PC-3 (cell line): ENCODE measurements around the gene GALNTL6. TPM values are rescaled to one million over a fixed set of nuclear protein-coding genes. Genes with fewer than 3 reads are reported as not detected.
"Not testable (repeated sequence)": the region's sequence is repeated elsewhere in the genome, so short reads cannot be mapped to it uniquely, and the experiment has no call there.

Experiments
- ATAC-seq: fragments of 200-7000 bp; cut with Tn5 transposase; 2 replicates; pipeline ENCODE4 v1.9.1; 2020; ENCODE audit warnings: mild to moderate bottlenecking, moderate library complexity
- BruUV-seq: library from RNA; stranded (reverse); fragments of 400-500 nt; replicated peaks from 2 replicates; lab custom pipeline; 2021; lab: Mats Ljungman, UMichigan
- CTCF ChIA-PET: fragments of 300-600 bp; sonication (Branson Sonifier 250); formaldehyde crosslinking; loops from one replicate; lab custom pipeline; 2022; ENCODE audit warnings: antibody characterized with exemption; lab: Charles Lee
- POLR2A ChIA-PET: fragments of 300-600 bp; sonication (Branson Sonifier 250); formaldehyde crosslinking; loops from one replicate; lab custom pipeline; 2022; ENCODE audit warnings: antibody characterized with exemption; ENCODE audit not compliant: unreplicated experiment; lab: Charles Lee
- DNase-seq: peaks from one replicate; pipeline ENCODE4 v3.0.0-alpha.2; 2015
- H2AFZ ChIP-seq: fragments of 300-600 bp; sonication (generic); 2 replicates; pipeline ENCODE4 v1.6.0; 2016; ENCODE audit warnings: antibody characterized with exemption, low read length
- H3F3A ChIP-seq: fragments of 300-600 bp; sonication (generic); one replicate; pipeline ENCODE4 v1.6.0; 2017; ENCODE audit warnings: antibody characterized with exemption, low read length, control low read depth, mild to moderate bottlenecking; ENCODE audit not compliant: unreplicated experiment
- H3K27ac ChIP-seq: fragments of 300-600 bp; sonication (generic); 2 replicates; pipeline ENCODE4 v1.5.1; 2016; ENCODE audit warnings: mild to moderate bottlenecking, low read length
- H3K27me3 ChIP-seq: fragments of 300-600 bp; sonication (generic); 2 replicates; pipeline ENCODE4 v1.6.1; 2016; ENCODE audit warnings: low read length, mixed read lengths
- H3K36me3 ChIP-seq: fragments of 300-600 bp; sonication (generic); 2 replicates; pipeline ENCODE4 v1.6.1; 2016; ENCODE audit warnings: low read depth, mixed run types, low read length, mixed read lengths
- H3K4me1 ChIP-seq: fragments of 300-600 bp; sonication (generic); 2 replicates; pipeline ENCODE4 v1.5.1; 2016; ENCODE audit warnings: low read length; ENCODE audit not compliant: insufficient read depth
- H3K4me2 ChIP-seq: fragments of 300-600 bp; sonication (generic); 2 replicates; pipeline ENCODE4 v1.6.0; 2016; ENCODE audit warnings: low read length
- H3K4me3 ChIP-seq: fragments of 300-600 bp; sonication (generic); 2 replicates; pipeline ENCODE4 v1.5.1; 2016; ENCODE audit warnings: mild to moderate bottlenecking, low read length, mixed read lengths
- H3K79me2 ChIP-seq: fragments of 300-600 bp; sonication (generic); 2 replicates; pipeline ENCODE4 v1.6.1; 2017; ENCODE audit warnings: low read length, mixed read lengths
- H3K9ac ChIP-seq: fragments of 300-600 bp; sonication (generic); 2 replicates; pipeline ENCODE4 v1.6.0; 2016; ENCODE audit warnings: mild to moderate bottlenecking, low read length
- H3K9me2 ChIP-seq: fragments of 300-600 bp; sonication (generic); replicated peaks from 2 replicates; pipeline ENCODE4 v1.6.1; 2016; ENCODE audit warnings: mixed run types, low read length, mixed read lengths
- H3K9me3 ChIP-seq: fragments of 300-600 bp; sonication (generic); 2 replicates; pipeline ENCODE4 v1.6.1; 2016; ENCODE audit warnings: low read length, mixed read lengths
- H4K20me1 ChIP-seq: fragments of 300-600 bp; sonication (generic); 2 replicates; pipeline ENCODE4 v1.6.1; 2016; ENCODE audit warnings: low read length, mixed read lengths
- EZH2 ChIP-seq: fragments of 300-600 bp; sonication (generic); IDR thresholded peaks from one replicate; pipeline ENCODE4 v1.6.1; 2017; ENCODE audit warnings: antibody characterized with exemption, mild to moderate bottlenecking, low read length; ENCODE audit not compliant: unreplicated experiment
- EZH2phosphoT487 ChIP-seq: fragments of 300-600 bp; sonication (generic); IDR thresholded peaks from 2 replicates; pipeline ENCODE4 v1.6.1; 2018; ENCODE audit warnings: mild to moderate bottlenecking, antibody characterized with exemption, low read length, borderline replicate concordance
- intact Hi-C: fragments of 100-400 bp; cut with micrococcal nuclease; formaldehyde crosslinking; loops from 2 replicates; pipeline ENCODE4 v1.9.0; 2023
- total RNA-seq: library from RNA; depleted of rRNA; stranded (reverse); fragments of >200 nt; gene quantifications from 2 replicates; pipeline ENCODE4 v1.2.3, GENCODE V29; 2014
- TF ChIP-seq, protein P1 (sequence below): fragments of 300-600 bp; sonication (generic); conservative IDR thresholded peaks from 2 replicates; pipeline ENCODE4 v1.5.1; 2017; ENCODE audit warnings: antibody characterized with exemption, low read depth, mild to moderate bottlenecking, low read length

The GALNTL6 gene
- total RNA-seq, 1 experiment from 2014 or later, result not detected

DNA sequence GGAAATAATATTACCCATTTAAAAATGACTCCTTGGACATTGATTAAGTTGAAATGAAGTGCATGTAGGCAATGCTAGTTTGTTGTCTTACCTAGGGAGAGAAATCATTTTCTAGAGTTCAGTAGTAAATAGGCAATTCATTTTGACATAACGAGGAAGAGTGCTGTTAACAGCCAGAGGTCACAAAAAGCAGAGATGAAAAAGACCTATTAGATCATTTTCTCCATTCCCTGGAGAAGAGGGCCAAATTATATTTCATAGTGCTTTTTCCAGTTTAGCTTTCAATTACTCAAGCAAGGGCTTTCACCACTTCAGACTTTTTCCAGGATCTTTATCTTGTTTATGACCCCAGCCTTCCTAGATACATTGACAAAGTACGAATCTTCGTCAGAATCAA is 981.1 kb downstream of the GALNTL6 start:
- Histone ChIP-seq H3K9me2 (no peaks in the 10 kb centered on the region), H4K20me1 (no peaks in the 10 kb centered on the region), H3K27me3 (no peaks in the 10 kb centered on the region), H3K4me1 (no peaks in the 10 kb centered on the region), H3K36me3 (no peaks in the 10 kb centered on the region), H3K79me2 (no peaks in the 10 kb centered on the region), H3K4me2 (no peak overlapping the region), H3K9me3 (no peaks in the 10 kb centered on the region), H2AFZ (no peak overlapping the region), H3F3A (no peaks in the 10 kb centered on the region), H3K4me3 (no peak overlapping the region), H3K27ac (no peak overlapping the region), H3K9ac (no peak overlapping the region)
- TF ChIP-seq, protein P1, sequence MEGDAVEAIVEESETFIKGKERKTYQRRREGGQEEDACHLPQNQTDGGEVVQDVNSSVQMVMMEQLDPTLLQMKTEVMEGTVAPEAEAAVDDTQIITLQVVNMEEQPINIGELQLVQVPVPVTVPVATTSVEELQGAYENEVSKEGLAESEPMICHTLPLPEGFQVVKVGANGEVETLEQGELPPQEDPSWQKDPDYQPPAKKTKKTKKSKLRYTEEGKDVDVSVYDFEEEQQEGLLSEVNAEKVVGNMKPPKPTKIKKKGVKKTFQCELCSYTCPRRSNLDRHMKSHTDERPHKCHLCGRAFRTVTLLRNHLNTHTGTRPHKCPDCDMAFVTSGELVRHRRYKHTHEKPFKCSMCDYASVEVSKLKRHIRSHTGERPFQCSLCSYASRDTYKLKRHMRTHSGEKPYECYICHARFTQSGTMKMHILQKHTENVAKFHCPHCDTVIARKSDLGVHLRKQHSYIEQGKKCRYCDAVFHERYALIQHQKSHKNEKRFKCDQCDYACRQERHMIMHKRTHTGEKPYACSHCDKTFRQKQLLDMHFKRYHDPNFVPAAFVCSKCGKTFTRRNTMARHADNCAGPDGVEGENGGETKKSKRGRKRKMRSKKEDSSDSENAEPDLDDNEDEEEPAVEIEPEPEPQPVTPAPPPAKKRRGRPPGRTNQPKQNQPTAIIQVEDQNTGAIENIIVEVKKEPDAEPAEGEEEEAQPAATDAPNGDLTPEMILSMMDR, result no peak
- no peak for TF ChIP-seq EZH2phosphoT487
- no peak for TF ChIP-seq EZH2
- DNase-seq (no peak), ATAC-seq (no peak)
- no TSS peak for BruUV-seq
- ChIA-PET POLR2A (no interaction called here), CTCF (no interaction called here)
- intact Hi-C loops, result no loop called here

DNA sequence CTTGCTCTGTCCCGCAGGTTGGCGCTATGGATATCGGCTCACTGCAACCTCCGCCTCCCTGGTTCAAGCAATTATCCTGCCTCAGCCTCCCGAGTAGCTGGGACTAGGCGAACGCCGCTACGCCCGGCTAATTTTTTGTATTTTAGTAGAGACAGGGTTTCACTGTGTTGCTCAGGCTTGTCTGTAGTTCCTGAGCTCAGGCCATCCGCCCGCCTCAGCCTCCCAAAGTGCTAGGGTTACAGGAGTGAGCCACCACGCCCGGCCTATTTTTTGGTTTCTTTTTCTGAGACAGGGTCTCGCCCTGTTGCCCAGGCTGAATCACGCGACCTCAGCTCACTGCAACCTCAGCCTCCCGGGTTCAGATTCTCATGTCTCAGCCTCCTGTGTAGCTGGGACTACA is 984.1 kb downstream of the GALNTL6 start:
- intact Hi-C loops, result not testable (repeated sequence)

DNA sequence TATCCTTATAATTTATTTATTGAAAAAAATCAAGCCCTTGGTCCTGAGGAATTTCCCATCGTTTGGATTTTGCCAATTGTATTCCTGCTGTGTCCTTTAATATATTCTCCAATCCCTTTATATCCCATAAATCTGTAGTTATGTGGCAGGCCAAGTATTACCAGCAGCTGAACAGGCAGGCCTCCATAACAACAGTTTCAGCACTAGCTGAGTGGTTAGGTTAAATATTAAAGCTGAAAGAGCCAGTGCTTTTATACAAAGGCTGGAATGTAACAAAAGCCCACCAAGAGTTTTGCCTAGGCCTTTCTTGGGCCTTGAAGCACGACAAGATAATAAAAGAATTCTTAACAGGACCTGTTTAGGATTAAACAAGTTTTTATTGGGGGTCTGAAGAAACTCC is 988.8 kb downstream of the GALNTL6 start:
- ChIA-PET POLR2A (no interaction called here), CTCF (no interaction called here)
- Histone ChIP-seq H4K20me1 (no peaks in the 10 kb centered on the region), H3K4me1 (no peaks in the 10 kb centered on the region), H3K9ac (no peak overlapping the region), H3K9me2 (no peaks in the 10 kb centered on the region), H3K27ac (no peak overlapping the region), H2AFZ (no peak overlapping the region), H3K4me2 (no peak overlapping the region), H3K36me3 (no peaks in the 10 kb centered on the region), H3K9me3 (no peaks in the 10 kb centered on the region), H3K79me2 (no peaks in the 10 kb centered on the region), H3K4me3 (no peak overlapping the region), H3K27me3 (no peaks in the 10 kb centered on the region), H3F3A (no peaks in the 10 kb centered on the region)
- intact Hi-C loops, result no loop called here
- BruUV-seq, result no TSS peak
- DNase-seq (no peak), ATAC-seq (no peak)
- no peak for TF ChIP-seq EZH2phosphoT487
- TF ChIP-seq, protein P1, result no peak
- no peak for TF ChIP-seq EZH2

More for the DNA sequence above, 984.1 kb downstream of the GALNTL6 start:
- H2AFZ ChIP-seq, H3K27me3 ChIP-seq, H3K4me2 ChIP-seq, H4K20me1 ChIP-seq, ATAC-seq, POLR2A ChIA-PET, H3K79me2 ChIP-seq, H3K9ac ChIP-seq, H3K36me3 ChIP-seq, H3K27ac ChIP-seq, H3F3A ChIP-seq, H3K9me3 ChIP-seq, H3K4me3 ChIP-seq, H3K4me1 ChIP-seq, H3K9me2 ChIP-seq, CTCF ChIA-PET, DNase-seq, BruUV-seq: not testable (repeated sequence)
